ENCODE results near the gene AGBL1.

DNA sequence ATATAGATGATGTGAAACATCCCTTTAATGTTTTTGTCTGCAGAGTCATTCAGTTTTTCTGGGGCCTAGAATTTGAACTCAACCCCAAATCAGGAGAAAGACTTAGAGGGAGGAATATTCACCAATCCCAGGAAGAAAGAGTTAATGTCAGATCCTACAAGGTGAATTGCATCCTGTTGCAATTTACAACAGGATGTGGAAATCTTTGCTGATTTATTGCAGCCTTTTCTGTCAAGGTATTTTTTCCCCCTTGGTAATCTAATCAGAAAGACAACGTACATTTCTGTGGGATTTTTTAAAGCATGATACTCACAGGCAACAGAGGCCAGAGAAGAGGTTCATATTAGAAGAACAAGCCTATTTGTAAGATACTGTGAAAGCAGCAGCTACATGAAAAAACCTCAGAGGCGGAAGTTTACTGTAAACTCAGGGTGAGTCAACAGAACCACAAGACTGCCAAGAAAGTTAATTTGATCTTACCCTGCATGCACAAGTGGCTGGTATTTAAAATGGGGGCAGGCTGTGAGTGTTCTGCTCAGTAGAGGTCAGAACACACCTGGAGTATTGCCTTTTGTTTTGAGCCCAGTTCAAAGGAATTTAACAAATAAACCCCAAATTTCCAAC lies 531.9 kb downstream of the AGBL1 start:
- TF ChIP-seq, protein P1, sequence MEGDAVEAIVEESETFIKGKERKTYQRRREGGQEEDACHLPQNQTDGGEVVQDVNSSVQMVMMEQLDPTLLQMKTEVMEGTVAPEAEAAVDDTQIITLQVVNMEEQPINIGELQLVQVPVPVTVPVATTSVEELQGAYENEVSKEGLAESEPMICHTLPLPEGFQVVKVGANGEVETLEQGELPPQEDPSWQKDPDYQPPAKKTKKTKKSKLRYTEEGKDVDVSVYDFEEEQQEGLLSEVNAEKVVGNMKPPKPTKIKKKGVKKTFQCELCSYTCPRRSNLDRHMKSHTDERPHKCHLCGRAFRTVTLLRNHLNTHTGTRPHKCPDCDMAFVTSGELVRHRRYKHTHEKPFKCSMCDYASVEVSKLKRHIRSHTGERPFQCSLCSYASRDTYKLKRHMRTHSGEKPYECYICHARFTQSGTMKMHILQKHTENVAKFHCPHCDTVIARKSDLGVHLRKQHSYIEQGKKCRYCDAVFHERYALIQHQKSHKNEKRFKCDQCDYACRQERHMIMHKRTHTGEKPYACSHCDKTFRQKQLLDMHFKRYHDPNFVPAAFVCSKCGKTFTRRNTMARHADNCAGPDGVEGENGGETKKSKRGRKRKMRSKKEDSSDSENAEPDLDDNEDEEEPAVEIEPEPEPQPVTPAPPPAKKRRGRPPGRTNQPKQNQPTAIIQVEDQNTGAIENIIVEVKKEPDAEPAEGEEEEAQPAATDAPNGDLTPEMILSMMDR (IDR thresholded peaks at IDR 0.05; ENCODE audit: insufficient read depth, low read length, poor library complexity, severe bottlenecking): no peak
- no peak for TF ChIP-seq EZH2phosphoT487 (conservative IDR thresholded peaks at IDR 0.05; ENCODE audit: low read length)

All from SU-DHL-6 (cell line).